ENCODE measurements around the gene ARF6.
"Not testable (repeated sequence)": the region's sequence is repeated elsewhere in the genome, so short reads cannot be mapped to it uniquely, and the experiment has no call there.

Gene ARF6

DNA sequence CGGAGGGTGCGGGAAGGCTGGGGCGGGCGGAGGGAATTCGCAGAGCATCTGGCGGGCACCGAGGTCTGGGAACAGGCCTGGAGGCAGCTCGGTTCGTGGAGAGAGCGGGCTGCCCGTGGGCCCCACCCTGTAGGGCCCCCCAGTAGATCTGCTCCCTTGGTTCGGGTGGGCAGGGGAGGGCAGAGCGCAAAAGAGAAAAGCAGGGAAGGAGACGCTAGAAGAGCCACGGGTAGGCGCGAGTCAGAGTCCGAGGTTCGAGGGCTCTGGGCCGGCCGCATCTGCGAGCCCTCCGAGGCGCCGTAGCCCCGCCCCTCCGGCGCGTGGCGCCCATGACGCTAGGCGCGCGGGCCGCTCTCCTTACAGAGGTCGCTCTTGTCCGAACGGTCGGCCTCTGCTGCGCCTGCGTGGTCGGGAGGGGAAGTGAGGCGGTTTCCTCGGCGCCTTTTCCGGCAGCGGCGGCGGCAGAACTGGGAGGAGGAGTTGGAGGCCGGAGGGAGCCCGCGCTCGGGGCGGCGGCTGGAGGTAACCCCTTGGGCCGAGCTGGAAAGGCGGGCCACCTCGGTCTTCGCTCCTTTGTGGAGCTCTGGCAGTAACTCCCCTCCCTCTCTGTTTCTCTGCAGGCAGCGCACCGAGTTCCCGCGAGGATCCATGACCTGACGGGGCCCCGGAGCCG lies at the start of gene ARF6:
ARF6 (plus strand) TSS at position 447 of the 673 bp plus-strand sequence. CDS start 655 bp downstream, outside the sequence.
- DNase-seq (ENCODE audit: low read depth in 2 of 2): peak; percentile 89

DNA sequence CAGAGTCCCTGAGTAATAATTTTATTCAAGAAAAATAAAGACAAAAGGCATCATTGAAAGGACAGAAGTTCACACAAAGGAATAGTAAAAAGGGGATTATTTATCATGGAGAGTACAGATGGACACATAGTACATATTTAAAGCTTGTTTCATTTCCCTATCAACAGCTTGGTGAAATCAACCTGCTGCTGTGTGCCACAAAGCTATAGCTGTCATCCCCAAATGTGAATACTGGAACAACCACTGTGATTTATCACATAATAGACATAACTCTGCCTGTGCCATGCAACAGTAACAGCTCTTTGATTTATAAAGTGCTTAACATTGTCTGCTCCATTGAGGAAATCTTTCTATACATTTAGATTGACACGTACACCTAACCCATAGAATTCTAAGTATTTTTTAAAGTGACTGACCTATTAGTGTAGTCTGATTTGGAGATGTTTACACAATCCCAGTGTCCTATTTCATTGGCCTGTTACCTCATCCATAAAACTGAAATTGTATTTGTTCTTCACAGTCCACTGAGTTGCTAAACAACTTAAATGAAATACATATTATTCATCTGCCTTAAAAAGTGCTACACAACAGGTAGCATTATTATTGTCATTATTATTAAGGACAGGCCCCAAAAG lies 43.6 kb upstream of the ARF6 start:
- no peak for DNase-seq (ENCODE audit: low read depth in 2 of 2)

DNA sequence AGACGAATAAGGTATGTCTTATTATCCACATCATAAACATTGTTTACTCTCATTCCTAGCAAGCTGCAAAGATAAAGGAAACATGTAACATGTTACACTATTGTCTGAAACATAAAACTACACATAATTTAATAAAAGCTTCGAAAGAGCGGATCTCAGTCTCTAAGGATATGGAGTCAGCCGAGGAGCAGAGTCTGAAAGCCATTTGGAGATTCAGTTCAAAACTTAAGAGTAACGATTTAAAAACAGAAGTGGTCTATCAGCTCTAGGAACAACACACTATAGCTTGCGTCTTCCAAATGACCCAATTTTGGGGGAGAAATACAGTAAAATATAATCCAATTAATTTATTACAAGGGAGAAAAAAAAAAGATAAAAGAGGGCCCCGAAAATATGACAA lies 41.1 kb upstream of the ARF6 start:
- DNase-seq (ENCODE audit: low read depth in 2 of 2): no peak

DNA sequence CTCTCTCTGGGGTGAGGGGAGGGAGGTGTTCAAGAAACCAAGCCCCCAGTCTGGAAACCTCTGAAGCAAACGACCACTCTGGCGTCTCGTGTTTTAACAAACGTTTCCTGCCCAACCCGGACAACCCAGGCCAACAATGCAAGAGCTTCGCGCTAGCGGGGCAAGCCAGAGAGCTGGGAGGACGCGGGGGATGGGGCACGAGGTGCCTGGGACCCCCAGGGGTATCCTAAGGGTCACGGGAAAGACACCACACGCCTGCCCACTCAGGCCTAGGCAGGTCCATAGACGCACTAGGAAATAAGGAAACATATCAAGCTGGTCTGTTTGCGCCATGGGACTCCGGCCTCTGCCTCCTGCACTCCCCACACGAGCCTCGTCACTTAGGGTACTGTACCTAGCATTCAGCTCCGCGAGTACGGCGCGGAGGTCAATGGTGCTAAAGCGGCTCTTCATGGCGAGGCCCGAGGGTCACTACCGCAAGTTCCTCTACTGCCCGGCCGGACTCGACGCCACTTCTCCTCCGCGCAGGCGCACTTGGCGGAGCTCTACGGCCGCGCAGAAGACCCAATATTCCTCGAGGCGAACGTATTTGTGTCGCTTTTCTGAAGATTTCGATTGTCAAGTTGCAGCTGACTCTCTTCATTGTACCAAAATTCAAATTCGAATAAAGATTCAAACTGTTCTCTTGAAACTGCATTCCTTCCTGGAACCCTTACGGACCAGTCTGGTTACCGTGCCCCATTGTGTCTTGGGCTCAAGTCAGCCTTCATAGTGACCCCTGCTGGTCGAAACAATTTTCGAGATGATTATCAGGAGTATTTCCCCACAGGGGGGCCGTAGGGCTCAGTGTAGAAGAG lies 40.4 kb upstream of the ARF6 start, which contains the start of gene NEMF:
NEMF (minus strand) TSS at position 488 of the 857 bp plus-strand sequence; CDS start at position 453, 35 bp downstream.
- DNase-seq (ENCODE audit: low read depth in 2 of 2): peak; percentile 39 to 52

DNA sequence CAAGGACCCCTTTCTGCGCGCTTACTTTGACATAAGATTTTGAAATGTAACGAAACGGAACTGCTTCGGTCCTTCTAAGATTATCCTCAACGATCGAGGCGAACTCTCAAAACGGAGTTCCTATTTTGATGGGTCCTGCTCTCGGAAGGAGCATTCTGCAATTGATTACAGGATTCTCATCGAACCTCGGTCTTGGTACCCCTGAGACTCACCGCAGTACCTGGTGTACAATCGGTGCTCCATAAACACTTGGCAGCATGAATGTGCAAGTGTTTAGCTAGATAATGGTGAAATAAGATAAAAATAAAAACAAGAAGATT lies 39.8 kb upstream of the ARF6 start:
- DNase-seq (ENCODE audit: low read depth in 2 of 2): no peak

DNA sequence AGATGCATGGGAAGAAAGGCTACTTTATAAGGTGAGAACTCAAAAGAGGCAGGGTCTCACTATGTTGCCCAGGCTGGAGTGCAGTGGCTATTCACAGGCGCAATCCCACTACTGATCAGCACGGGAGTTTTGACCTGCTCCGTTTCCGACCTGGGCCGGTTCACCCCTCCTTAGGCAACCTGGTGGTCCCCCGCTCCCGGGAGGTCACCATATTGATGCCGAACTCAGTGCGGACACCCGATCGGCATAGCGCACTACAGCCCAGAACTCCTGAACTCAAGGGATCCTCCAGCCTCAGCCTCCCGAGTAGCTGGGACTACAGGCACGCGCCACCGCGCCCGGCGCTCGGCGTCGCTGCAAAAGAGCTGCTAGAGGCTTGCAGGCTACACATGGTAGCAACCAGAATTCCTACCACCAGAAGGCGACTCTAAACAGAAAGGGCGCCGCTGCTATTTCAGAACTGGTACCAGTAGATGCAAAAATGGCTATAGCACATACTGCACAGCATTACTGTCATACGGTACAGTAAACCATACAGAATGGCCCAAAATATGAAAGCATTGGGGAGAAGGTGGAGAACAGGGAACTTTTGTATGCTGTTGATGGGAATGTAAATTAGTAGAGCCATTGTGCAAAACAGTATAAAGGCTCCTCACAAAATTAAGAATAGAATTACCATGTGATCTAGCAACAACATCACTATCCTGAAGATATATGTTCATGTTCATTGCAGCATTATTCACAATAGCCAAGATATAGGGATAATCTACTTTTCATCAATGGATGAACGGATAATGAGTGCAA lies 39.1 kb upstream of the ARF6 start:
- peak in 1 of 2 donors; percentile 36 for DNase-seq (ENCODE audit: low read depth in 2 of 2)

DNA sequence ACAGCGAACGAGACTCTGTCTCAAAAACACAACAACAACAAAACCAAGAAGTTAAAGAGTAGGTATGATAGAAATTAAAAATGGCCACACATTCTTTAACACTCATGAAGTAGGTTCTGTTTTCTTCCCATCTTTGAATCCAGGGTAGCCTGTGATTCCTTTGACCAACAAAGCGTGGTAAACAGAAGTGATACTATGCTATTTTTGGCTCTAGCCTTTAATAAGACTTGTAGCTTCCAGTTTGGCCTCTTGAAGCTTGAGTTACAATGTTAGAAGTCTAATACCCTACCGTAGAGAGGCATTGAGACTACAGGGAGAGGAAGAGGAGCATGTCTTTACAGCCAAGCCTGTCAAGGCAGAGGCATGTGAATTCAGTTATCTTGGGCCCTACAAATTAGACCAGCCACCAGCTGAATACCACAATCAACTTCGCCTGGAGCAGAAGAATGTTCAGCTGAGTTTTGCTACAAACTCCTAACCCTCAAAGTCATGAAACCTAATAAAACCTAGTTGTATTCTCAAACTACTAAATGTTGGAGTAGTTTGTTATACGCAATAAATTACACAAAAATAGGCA lies 35.4 kb upstream of the ARF6 start:
- DNase-seq (ENCODE audit: low read depth in 2 of 2): no peak

DNA sequence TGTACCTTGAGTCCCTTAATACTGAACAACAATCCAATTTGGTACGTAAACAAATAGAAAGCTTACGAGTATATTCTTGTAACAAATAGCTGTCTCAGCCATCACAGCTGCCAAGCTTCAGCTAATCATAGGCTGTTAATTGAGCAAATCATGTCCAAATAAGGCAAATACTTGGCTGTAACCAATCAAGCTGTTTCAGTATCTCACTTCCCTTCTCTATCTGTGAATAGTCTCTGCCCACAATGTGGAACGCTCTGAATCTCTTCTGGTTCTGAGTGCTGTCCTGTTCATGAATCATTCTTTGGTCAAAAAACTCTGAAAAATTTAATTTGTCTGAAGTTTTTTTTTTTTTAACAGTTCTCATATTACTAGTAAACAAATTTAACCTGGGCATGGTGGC lies 34.5 kb upstream of the ARF6 start:
- no peak for DNase-seq (ENCODE audit: low read depth in 2 of 2)

DNA sequence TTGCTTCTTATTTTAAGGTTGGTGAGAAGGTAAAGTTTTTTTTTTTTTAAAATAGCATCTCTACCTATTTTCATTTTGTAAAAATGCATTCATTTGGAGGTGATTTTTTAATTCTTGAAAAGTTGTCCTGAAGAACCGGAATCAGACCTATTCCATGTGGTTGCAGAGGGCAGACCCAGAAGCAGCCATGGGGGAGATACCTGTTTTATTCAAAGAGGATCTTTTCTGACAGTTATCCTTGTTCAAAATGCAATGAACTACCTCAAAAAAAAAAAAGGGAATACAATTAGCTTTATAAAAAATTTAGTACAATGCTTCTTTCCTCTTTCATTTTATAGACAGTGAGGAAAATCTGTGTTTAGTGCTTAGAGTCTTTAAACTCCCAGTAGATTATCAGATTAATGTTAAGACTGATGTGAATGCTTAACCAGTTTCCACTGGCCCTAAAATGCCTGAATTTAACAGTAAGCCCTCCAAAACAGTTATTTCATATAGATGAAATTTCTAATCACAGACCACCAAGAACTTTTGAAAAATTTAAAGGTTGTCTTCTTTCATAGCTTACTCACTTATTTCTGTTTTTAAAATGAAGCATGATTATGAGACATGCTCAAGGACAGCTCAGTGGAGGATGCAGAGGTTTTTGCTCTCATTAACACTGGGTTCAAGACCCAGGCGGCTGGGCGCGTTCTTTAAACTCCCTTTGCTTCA lies 31.7 kb upstream of the ARF6 start:
- no peak for DNase-seq (ENCODE audit: low read depth in 2 of 2)

DNA sequence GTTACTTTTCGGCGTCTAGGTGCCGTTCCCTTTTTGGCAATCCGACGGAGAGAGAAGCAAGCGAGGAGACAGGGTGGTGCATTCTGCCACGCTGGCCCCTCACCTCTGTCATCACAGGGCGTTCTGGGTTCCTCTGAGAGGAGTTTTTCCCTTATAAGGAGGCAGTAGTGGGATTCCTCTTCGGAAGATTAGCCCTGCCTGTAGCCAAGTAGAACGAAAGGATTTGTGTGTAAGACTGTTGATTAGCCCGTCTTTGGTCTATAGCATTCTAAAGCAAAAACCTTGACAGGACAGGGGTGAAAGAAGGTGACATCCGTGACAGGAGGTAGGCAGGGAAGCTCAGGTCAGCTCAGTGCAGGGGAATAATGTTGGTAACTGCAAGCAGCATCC lies 31.2 kb upstream of the ARF6 start:
- DNase-seq (ENCODE audit: low read depth in 2 of 2): no peak

DNA sequence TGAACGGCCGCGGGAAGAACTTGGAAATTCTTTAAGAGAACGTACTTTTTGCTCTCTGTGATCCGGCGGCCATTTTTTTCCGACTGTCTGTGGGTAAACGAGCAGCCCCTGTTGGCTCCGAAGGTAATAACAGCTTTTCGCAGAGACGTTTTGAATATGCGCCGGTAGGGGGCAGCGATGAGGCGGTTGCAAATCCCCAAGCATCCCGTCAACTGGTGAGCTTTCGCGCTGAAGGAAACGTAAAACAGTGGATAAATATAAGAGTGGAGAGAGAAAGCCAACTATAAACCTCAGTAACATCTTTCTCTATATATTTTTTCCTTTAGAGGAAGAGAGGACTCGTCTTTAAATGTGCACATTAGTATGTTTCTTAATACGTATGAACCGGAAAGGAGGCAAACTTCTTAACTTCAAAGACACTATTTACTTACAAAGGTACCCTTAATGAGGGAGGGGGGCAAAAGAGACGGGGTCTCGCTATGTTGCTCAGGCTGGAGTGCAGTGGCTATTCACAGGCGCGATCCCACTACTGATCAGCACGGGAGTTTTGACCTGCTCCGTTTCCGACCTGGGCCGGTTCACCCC lies 30.7 kb upstream of the ARF6 start:
- DNase-seq (ENCODE audit: low read depth in 2 of 2): peak; percentile 58 to 64

DNA sequence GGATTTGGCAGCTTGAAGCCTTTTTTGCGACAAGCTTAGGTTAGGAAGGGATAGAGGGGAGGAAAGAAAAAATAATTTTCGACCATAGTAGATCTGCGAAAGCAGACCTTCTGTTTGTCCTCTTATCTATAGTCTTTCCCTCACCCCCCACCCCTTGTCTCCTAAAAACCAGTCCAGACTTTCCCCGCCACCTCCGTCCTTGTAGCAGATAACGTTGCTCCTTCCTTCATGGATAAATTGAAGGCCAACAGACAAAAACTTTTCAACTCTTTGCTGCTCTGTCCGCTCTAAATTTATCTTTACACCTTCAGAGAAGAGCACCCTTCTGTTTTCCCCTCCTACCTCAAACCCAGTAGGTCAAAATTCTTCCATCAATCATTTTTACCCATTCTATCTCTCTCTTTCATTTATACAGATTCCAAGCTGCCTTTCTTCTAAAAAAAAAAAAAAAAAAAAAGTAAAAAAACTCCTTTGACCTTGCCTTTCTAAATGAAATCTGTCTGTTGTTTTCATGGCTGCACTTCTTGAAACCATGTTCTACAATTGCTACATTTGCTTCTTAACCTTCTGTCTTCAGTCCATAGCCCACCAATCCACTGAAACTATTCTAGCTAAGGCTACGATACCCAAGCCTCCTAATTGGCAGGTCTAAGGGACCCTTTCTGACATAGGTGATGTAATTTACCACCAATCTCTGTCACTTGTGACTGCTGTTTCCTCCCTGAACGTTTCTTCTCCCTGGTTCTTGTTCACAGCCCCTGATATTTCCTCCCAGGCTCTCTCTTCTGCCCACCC lies 29.2 kb upstream of the ARF6 start:
- no peak for DNase-seq (ENCODE audit: low read depth in 2 of 2)

DNA sequence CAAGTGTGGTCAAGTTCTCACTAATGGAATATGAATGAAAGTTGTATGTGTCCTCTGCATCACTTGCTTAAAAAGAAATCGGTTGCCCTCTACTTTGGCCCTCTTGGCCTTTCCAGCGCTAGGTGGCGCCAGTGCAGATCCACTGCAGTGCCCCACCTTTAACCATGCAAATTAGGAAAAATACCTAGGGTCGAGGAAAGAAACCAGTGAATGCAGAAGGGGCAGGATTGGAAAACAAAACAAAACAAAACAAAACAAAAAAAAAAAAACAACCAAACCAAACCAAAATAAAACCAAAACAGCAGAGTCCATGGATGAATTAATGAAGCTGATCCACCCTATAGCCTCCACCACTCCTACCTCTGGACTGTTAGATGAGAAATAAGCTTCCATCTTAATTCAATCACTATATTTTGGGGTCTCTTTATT lies 27.4 kb upstream of the ARF6 start:
- peak; percentile 56 to 66 for DNase-seq (ENCODE audit: low read depth in 2 of 2)

DNA sequence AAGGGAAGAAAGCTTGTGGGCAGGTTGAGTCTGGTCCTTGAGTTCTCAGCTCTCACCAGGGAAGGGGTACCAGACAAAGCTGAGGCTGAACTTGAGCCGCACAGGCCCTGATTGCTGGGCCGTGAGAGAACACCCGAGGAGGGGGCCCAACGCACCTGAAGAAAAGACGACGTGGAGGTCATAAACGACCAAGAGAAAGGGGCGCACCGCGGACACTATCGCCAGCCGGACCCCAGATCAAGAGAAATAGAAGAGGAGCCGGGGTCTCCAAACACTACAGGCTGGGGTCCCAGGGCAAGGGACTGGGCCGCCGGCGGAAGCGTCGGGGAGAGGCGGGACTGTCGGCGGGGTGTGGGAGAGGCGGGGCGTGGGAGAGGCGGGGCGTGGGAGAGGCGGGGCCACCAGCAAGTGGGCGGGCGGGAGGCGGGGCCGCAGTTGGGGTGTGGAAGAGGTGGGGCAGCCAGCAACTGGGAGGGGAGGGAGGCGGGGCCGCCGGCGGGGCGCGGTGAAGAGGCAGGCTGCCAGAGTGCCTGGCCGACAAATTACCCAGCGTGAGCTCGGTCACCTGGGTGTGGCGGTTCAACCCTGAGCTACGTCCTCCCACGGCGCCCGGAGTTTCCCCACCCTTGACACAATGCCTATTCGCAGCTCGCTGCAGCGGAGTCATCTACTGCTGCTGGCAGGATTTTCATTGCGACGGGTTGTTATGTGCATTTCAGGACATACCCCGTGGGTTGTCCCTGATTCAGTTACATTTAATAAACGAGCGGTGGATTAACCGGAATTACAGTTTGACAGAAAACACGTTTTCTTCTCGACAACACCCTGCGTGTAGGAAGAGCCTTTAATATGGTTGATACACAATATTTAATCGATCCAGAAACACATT lies 24.8 kb upstream of the ARF6 start:
- peak; percentile 96 to 98 for DNase-seq (ENCODE audit: low read depth in 2 of 2)

DNA sequence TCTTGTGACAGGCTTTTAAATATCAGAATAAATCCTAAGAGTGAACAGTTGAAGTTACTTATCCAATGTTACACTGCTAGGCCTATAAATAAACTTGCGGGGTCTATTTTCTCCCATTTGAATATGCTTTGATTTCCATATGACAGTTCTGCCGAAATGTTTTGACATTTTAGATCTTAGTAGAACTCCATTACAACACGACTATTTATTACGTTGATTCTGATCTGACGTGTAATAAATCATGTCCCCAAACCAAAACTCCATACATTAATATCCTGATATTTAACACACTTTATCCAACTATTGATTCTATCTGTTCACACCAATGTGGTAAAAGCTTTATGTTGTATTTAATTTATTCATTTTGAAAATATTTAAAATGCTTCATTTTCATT lies 24.2 kb upstream of the ARF6 start:
- no peak for DNase-seq (ENCODE audit: low read depth in 2 of 2)

DNA sequence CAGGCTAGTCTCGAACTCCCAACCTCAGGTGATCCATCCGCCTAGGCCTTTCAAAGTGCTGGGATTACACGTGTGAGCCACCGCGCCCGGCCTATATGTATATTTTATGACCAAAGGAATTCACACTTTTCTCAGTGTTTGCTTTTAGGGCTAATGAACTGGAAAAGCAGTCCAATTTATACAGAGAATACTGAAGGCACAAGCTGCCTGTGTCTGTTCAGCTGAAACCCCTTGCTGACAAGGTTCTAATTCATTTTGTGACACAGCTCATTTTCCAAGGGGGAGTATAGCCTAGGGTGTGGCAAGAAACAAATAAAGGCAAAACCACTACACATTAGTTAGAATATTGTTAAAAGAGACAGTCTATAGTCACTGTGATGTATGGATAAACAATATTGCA lies 22.0 kb upstream of the ARF6 start:
- DNase-seq (ENCODE audit: low read depth in 2 of 2): no peak

DNA sequence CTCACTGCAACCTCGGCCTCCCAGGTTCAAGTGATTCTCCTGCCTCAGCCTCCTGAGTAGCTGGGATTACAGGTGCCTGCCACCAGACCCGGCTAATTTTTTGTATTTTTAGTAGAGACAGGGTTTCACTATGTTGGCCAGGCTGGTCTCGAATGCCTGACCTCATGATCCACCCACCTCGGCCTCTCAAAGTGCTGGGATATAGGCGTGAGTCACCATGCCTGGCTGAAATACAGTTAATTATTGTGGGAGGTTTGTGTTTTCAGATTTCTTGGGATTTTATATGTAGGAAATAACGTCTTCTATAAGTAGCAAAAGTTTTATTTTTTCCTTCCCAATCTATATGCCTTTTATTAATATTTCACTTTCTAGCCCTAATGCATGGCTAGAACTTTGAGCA lies 19.3 kb upstream of the ARF6 start:
- DNase-seq (ENCODE audit: low read depth in 2 of 2): not testable (repeated sequence)

DNA sequence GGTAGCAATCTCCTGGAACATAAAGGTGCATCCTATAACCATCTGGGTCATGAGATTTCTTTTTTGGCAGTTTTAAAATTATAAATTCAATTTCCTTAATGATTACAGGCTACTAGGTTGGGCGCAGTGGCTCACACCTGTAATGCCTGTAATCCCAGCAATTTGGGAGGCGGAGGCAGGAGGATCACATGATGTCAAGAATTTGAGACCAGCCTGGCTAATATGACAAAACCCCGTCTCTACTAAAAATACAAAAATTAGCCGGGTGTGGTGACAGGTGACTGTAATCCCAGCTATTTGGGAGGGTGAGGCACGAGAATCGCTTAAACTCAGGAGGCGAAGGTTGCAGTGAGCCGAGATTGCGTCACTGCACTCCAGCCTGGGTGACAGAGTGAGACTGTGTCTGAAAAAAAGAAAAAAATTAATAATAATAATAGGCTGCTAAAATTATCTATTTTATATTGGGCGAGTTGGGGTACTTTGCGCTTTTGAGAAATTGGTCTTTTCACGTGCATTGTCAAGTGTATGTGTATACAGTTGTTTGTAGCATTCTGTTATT lies 17.2 kb upstream of the ARF6 start:
- no peak for DNase-seq (ENCODE audit: low read depth in 2 of 2)

Measured in stimulated activated CD4-positive, alpha-beta T cell treated with anti-CD3 and anti-CD28 coated beads, Interleukin-1b, Interleukin-23, amount 100 ng/mL, for 1 hour (primary cell).